ENCODE data around the gene HAO2.

DNA sequence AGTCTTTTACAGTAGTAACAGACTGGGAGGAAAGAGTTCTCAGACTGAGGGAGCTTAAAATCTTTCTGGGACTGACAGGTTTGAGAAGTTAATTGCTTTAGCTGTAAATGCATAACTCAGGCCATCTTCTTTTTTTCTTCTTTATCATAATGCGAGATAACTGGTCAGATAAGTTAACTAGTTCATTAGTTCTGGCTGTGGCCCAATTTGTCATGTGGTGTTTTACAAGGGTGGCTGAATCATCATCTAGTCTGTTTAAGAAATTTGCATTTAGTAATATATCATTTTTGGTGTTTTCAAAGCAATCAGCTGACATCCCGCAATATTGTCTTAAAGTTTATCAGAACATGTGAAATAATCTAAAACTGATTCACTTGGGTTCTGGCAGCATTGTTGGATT lies 60.4 kb downstream of the HAO2 start:
- TF ChIP-seq POLR2A (IDR thresholded peaks at IDR 0.05; ENCODE audit: low read length) (no peak), GATA1 (IDR thresholded peaks at IDR 0.05; ENCODE audit: low read depth, low read length) (no peak)

Measured in erythroblast (primary cell).